T-helper 1 cell treated with Interleukin-12 subunit alpha and Interleukin-12 subunit beta and Interleukin-4 antibody, amounts not matched to agents 30 ng/mL and 1 ng/mL, for 36 hours (primary cell): ENCODE measurements around the gene PDE1C. TPM values are rescaled to one million over a fixed set of nuclear protein-coding genes. Genes with fewer than 3 reads are reported as not detected.

Experiments used
- intact Hi-C: fragments of 100-400 bp; cut with micrococcal nuclease; formaldehyde crosslinking; loops from one replicate; pipeline ENCODE4 v1.15.1; 2024
- total RNA-seq: library from RNA; stranded (reverse); gene quantifications from 2 replicates; pipeline ENCODE4 v1.2.3, GENCODE V29; 2022

Gene PDE1C
- total RNA-seq, 1 donor from 2014 or later: not detected

DNA sequence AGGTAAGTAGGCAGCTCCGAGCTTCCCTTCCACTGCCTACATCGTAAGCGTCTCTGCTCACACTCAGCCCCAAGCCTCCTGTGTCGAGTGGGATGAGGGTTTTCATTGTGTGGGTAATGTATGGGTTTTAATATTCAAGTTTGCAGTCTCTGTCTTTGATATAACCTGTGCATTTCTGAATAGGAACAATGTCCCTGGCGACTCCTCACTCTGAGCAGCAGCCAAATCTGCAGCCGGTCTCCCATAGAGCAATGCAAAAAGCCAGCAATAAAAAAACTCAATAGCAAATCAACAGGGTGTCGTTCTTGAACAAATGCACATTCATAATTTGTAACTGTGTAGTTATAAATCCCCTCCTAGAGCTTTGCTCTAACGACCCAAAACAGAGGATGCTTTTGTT, 349.8 kb downstream of the PDE1C start:
- intact Hi-C loops: no loop called here

DNA sequence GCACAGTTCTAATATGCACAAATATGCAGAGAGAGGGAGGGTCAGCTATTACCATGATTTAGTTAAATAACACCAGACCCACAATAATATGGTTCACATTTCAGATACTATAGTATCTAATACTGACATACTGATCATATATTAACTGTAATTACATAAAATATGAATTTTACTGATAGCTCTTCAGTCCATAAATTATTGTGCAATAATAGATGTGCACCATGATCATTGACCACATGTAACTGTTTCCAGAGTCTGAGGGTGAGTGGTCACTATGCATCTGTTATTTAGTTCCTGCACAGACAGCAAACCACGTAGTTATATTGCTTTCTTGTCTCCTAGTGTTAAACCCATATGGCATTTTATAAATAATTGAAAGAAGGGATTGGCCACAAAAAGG, 353.9 kb downstream of the PDE1C start:
- intact Hi-C loops: no loop called here

- intact Hi-C loops: no loop called here
Observed at GRCh38 chr7:31710171-31710570, 360.0 kb downstream of the PDE1C start.

DNA sequence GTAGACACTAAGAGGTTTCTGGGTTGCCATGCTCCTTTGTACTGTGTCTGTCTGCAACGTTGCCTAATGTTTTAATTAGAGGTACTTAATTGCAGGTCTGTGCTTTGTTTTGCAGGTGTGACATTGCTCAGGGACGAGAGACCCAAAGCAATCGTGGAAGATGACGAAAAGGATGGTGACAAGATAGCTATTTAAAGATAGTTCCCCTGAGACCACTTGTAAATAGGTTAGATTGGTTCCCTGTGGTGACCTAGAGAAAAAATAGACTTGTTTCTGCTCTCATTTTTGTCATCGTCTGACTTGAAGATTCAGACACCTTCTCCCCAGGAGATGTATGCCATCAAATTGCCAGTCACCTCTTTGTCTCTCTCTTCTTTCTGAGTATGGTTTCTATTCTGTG, 363.1 kb downstream of the PDE1C start:
- intact Hi-C loops: no loop called here

DNA sequence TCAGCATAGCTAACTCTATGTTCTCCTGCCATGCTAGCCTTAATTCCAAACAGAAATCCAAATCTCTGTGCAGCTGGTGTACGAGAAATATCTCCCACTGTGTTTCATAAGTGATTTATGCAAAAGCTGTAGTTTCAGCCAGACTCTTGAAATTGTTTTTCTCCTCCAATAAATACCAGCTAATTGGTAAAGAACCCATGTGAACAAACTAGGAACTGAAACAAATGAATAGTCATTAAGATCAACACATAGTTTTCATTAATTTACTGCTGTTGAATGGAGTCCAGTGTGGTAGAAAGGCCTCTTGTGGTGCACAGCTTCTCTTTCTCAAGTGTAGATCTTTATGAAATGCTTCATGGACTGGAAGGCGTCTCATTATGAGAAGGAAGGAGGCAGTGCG, 364.8 kb downstream of the PDE1C start:
- intact Hi-C loops: no loop called here

GRCh38 chr7:31702354-31702753, 367.9 kb downstream of the PDE1C start:
- intact Hi-C loops: no loop called here
